IMR-90 (cell line): ENCODE data around the gene MCUB.

ENCODE experiments used
- BHLHE40 ChIP-seq: fragments of 150-350 bp; IDR thresholded peaks from 2 replicates; pipeline ENCODE4 v1.6.1; 2016; ENCODE audit warnings: mild to moderate bottlenecking, low read depth, low read length
- CEBPB ChIP-seq: IDR thresholded peaks from 2 replicates; pipeline ENCODE4 v1.6.1; 2012; ENCODE audit warnings: low read depth, low read length, improper control_type of control experiment
- CHD1 ChIP-seq: IDR thresholded peaks from 2 replicates; pipeline ENCODE4 v1.6.1; 2012; ENCODE audit warnings: low read depth, low read length, improper control_type of control experiment
- FOS ChIP-seq: fragments of 150-350 bp; IDR thresholded peaks from 2 replicates; pipeline ENCODE4 v1.6.1; 2016; ENCODE audit warnings: low read depth, low read length
- MAFK ChIP-seq: IDR thresholded peaks from 2 replicates; pipeline ENCODE4 v1.6.1; 2012; ENCODE audit warnings: low read depth, low read length, improper control_type of control experiment
- MAZ ChIP-seq: IDR thresholded peaks from 2 replicates; pipeline ENCODE4 v1.6.1; 2012; ENCODE audit warnings: low read depth, mild to moderate bottlenecking, low read length, improper control_type of control experiment, moderate library complexity, borderline replicate concordance
- MXI1 ChIP-seq: IDR thresholded peaks from 2 replicates; pipeline ENCODE4 v1.6.1; 2012; ENCODE audit warnings: low read depth, mild to moderate bottlenecking, low read length, moderate library complexity, borderline replicate concordance
- POLR2A ChIP-seq: IDR thresholded peaks from 2 replicates; pipeline ENCODE4 v1.6.1; 2012; ENCODE audit warnings: mild to moderate bottlenecking, low read depth, low read length
- RAD21 ChIP-seq: IDR thresholded peaks from 2 replicates; pipeline ENCODE4 v1.6.1; 2012; ENCODE audit warnings: low read length, improper control_type of control experiment
- RFX5 ChIP-seq: IDR thresholded peaks from 2 replicates; pipeline ENCODE4 v1.8.0; 2012; ENCODE audit warnings: low read depth, mild to moderate bottlenecking, low read length, moderate library complexity
- SMC3 ChIP-seq: fragments of 150-350 bp; IDR thresholded peaks from 2 replicates; pipeline ENCODE4 v1.6.1; 2016; ENCODE audit warnings: low read depth, mild to moderate bottlenecking, antibody characterized with exemption, low read length, moderate library complexity
- TF ChIP-seq, protein P1 (sequence below): conservative IDR thresholded peaks from 2 replicates; pipeline ENCODE4 v1.5.1; 2012; ENCODE audit warnings: mild to moderate bottlenecking, low read depth, low read length, improper control_type of control experiment
- TF ChIP-seq, protein P2 (sequence below): fragments of 150-350 bp; IDR thresholded peaks from 2 replicates; pipeline ENCODE4 v1.6.1; 2017; ENCODE audit warnings: mild to moderate bottlenecking, antibody characterized with exemption, low read length, low read depth
- TF ChIP-seq, protein P3 (sequence below): fragments of 150-350 bp; IDR thresholded peaks from 2 replicates; pipeline ENCODE4 v1.6.1; 2016; ENCODE audit warnings: low read depth, mild to moderate bottlenecking, low read length, moderate library complexity, borderline replicate concordance

DNA sequence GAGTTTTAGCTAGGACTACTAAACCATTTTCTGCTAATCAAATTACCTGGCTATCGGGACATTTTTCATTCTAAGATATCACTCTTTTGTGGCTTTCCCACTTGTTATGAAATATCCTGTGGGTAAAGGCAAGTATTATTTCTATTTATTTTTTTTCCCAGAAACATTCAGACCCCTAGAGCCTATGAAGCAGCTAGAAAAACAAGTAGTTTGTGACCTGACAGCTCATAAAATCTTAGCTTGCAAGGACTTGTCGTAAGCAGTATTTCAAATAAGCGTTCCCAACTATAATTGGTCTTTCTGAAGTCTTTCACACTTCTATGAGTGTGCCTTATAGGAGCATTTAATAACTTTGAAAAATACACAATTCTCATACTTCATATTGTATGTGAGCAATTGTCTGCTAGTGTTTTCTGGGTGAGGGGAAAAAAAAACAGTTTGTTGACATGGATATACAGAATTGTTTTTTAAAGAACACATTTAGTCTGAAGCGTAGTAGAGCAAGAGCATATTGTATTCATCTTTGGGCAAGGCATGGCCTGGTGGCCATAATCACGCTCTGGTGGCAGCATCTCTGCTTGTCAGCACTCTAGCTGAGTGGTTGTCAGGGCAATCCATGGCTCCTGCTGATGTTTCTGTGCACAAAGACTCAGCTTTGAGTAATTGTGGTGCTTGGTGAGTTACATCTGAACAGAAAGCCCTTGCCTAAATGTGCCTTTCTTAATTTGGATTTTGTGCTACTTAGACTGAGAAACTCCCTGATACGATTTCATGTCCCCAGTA lies 2.6 kb downstream of the MCUB start:
- no peak for TF ChIP-seq POLR2A
- TF ChIP-seq, protein P1, sequence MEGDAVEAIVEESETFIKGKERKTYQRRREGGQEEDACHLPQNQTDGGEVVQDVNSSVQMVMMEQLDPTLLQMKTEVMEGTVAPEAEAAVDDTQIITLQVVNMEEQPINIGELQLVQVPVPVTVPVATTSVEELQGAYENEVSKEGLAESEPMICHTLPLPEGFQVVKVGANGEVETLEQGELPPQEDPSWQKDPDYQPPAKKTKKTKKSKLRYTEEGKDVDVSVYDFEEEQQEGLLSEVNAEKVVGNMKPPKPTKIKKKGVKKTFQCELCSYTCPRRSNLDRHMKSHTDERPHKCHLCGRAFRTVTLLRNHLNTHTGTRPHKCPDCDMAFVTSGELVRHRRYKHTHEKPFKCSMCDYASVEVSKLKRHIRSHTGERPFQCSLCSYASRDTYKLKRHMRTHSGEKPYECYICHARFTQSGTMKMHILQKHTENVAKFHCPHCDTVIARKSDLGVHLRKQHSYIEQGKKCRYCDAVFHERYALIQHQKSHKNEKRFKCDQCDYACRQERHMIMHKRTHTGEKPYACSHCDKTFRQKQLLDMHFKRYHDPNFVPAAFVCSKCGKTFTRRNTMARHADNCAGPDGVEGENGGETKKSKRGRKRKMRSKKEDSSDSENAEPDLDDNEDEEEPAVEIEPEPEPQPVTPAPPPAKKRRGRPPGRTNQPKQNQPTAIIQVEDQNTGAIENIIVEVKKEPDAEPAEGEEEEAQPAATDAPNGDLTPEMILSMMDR, result no peak
- TF ChIP-seq CHD1, result no peak
- no peak for TF ChIP-seq CEBPB
- no peak for TF ChIP-seq RFX5
- TF ChIP-seq SMC3, result no peak
- TF ChIP-seq, protein P2, sequence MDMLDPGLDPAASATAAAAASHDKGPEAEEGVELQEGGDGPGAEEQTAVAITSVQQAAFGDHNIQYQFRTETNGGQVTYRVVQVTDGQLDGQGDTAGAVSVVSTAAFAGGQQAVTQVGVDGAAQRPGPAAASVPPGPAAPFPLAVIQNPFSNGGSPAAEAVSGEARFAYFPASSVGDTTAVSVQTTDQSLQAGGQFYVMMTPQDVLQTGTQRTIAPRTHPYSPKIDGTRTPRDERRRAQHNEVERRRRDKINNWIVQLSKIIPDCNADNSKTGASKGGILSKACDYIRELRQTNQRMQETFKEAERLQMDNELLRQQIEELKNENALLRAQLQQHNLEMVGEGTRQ, result no peak
- TF ChIP-seq FOS, result no peak
- no peak for TF ChIP-seq BHLHE40
- no peak for TF ChIP-seq MXI1
- TF ChIP-seq, protein P3, sequence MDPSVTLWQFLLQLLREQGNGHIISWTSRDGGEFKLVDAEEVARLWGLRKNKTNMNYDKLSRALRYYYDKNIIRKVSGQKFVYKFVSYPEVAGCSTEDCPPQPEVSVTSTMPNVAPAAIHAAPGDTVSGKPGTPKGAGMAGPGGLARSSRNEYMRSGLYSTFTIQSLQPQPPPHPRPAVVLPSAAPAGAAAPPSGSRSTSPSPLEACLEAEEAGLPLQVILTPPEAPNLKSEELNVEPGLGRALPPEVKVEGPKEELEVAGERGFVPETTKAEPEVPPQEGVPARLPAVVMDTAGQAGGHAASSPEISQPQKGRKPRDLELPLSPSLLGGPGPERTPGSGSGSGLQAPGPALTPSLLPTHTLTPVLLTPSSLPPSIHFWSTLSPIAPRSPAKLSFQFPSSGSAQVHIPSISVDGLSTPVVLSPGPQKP, result no peak
- no peak for TF ChIP-seq RAD21
- no peak for TF ChIP-seq MAZ
- no peak for TF ChIP-seq MAFK
